Stimulated activated CD4-positive, alpha-beta T cell treated with anti-CD3 and anti-CD28 coated beads, TNF-alpha, amount 100 ng/mL, for 48 hours (primary cell): ENCODE measurements around the gene ANXA6.

Source experiments
- DNase-seq, 3 donors: peaks; one replicate each; pipeline ENCODE4 v3.0.0-alpha.2; 2020; ENCODE audit warnings: low read depth in 3 of 3

ANXA6 gene

DNA sequence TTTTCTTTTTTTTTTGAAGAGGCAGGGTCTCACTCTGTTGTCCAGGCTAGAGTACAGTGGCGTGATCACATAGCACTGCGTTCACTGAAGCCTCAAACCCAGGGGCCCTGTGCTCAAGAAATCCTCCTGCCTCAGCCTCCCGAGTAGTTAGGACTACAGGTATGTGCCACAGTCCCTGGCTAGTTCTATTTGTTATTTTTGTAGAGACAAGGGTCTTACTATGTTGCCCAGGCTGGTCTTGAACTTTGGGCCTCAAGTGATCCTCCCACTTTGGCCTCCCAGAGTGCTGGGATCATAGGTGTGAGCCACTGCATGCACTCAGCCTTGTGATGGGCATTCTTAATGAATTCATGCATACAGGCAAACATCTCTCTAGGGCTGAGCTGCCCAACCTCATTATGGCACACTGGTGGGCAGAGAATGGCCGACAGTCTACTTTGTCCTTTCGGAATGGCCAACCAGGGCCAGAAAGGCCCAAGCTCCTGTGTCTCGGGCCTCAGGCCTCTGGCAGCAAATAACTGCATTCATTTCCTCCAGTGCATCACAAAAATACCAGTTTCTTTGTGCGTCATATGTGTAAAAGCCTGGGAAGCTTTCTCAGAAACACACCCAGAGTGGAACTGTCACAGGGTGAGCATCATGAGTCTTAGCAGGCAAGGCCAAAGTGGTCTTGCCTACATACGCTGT is 27.2 kb downstream of the ANXA6 start:
- no peak for DNase-seq

DNA sequence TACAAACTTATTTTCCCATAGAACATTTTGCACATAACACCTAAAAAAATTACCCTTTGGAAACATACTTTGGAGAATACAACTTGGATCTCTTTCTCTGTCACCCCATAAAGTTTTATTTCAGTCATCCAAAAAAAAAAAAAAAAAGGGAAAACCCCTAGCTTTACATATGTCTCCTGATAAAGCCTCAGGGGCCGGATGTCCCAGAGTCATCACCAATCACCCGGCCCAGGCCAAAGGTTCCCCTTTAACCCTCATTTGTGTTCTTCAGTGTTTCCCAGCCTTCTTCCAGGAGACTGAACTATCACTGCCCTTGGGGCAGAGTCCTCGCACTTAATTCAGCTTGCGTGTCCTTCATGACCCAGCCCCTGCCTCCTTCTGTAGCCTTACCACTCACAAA is 28.8 kb downstream of the ANXA6 start:
- no peak for DNase-seq

DNA sequence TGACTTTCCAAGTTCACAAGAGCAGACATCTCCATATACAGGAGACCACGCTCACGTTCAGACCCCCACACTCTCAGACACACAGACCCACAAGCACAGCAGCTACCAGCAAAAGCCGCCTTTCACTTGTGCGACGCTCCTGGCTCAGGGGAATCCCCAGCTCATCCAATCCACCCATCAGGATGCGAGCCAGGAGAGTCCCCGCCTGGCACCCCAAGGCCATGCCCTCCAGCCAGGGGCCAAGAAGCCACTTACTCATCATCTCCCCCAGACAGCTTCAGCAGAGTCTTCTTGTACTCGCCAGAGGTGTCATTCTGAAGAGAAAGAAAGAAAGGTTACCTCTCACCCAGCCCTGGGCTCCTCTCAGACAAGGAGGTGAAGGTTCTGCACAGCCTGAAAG is 29.7 kb downstream of the ANXA6 start:
- no peak for DNase-seq

DNA sequence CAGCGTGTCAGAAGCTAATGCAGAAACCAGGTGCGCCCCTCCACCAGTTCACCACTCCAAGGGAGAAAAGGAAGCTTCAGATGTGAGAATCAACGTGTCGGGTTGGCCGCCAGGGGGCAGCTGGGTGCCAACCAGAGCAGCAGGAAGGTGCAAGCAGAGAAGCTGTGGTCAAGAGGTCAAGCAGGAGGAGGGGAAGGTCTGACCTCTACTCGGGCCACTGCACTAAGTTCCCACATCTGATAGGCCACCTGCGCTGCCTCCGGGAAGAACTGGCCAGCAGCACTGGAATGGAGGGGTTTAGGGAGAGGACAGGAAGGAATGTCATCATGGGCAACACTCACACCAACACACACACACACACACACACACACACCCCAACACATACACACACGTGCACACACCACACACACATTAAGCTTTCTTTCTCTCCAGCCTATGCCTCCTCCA is 31.4 kb downstream of the ANXA6 start:
- DNase-seq, result peak; percentile 43 to 57 (median 43)

DNA sequence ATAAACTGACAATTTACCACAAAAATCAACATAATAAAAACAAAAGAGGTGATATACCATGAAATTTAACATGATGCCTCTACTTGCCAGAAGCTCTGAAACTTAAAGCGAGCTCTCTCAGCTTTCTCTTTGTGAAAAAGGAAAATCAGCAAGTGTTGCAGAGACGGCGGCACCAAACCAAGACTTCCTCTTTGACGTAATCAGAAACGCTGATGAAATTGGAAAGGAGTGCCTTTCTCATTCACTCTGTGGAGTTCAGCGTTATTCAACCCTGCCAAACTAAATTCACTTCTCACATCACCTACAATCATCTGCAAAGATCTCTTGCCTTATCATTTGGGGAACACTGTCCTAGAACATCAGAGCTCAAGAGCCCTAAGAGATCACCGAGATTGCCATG is 32.2 kb downstream of the ANXA6 start:
- no peak for DNase-seq

DNA sequence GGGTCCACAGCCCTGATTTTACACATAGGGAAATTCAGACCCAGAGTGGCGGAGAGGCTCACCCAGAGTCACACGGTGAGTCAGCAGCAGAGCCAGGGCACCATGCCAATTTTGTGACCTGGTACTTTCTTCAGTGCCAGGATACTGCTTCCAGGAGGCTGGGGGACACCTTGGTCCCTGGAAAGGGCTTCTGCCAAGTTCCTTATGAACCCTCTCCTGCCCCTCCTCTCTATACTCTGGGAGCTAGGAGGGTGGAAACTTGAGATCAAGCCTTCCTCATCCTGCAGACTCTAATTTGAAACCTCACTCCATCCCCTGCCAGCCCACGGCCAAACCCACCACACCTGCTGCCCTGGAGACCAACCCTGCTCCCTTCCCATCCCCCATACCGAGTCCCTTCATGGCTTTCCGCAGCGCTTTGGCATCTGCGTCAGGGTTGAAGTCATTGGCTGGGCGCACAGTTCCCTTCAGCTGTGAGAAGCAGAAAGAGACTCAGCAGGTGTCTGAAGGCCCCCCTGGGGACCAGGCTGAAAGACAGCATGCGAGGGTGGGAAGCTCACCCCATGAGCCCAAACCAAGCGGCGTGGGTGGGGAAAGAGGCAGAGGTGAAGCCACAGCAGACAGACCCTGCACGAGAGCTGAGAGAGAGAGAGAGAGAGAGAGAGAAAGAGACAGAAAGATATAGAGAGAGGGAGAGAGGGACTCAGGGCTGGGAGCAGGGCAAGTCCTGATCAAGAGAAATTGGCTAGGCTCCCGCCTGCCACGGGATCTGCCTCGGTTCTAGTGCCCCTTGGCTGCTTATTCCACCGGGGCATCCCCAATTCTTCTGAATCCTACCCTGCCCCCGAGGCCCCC is 33.5 kb downstream of the ANXA6 start:
- no peak for DNase-seq

DNA sequence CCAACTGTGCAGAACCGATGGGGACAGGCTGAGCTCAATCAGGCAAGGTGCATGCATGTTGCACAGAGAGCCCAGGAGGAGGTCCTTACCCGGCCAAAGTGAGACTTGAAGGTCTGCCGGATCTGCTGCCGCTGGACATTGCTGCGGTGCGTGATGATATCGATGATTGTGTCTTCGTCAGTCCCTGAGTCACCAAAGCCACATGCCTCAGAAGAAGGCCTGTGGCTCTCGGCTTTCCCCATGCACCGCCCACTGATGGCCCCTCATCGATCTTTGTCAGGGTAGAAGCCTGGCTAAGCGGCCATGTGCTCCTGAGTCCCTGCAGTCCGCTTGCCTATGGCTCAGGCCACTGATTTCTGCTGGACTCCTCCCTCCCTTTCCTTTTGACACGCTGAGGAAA is 34.8 kb downstream of the ANXA6 start:
- no peak for DNase-seq

DNA sequence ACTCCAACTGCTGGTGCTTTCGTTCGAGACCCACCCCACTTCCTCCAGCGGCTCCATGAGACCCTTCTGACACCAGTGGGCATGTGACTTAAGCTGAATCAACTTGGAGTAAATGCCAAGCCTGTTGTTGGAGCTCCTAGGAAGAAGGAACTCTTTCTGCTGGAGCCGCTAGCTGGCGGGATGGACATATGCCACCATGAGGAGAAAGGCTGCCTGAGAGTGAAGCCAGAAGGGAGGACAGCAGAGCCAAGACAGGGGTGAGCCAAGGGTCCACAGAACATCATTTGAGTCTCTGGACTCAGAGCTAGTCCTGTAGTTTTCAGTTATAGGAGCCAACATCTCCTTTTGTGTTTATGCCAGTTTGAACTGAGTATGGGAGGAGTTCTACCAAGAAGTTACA is 35.9 kb downstream of the ANXA6 start:
- no peak for DNase-seq

DNA sequence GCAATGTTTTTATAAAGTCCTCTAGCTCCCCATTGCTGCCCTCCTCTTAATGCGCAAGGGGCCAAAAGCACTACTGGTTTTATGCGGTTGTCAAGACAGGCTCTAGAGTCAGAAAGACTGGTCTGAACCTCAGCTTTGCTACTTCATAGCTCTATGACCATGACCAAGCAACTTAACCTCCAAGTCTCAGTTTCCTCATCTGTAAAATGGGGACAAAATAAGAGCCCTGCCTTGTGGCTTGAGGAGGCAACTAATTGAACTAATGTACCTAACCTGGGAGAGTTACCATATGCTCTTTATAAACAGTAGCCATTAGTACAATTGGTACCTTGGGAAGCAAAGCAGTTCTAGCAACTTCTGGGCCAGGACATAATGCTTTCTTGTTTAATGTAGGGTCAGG is 36.5 kb downstream of the ANXA6 start:
- DNase-seq, result no peak

DNA sequence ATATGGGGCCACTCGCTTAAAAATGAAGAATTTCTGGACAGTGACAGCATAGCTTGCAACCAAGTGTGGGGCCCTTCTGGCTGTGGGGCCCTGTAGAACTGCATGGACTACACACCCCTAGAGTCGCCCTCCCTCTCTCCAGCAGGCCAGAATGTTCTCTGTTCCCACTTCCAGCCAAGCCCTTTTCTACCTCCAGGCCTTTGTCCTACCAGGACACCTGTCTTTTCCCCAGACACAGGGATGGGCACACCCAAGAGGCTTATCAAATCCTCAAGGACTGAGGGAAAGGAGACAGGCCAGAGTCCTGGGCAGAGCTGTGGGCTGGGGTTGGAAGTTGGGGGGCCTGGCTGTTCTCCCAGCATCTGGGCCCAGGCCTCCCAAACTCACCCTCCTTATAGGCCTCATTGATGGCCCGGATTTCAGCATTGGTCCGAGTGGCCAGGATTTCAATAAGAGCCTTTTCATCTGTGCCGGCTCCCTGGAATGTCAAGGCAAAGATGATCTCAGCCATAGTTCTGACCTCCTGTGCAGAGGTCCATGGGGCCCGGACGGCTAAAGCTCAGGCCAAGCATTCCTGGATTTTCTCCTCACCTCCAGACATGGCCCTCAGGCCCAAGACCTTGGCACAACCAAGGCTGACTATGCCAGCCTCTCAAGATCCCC is 38.5 kb downstream of the ANXA6 start:
- DNase-seq, result no peak

DNA sequence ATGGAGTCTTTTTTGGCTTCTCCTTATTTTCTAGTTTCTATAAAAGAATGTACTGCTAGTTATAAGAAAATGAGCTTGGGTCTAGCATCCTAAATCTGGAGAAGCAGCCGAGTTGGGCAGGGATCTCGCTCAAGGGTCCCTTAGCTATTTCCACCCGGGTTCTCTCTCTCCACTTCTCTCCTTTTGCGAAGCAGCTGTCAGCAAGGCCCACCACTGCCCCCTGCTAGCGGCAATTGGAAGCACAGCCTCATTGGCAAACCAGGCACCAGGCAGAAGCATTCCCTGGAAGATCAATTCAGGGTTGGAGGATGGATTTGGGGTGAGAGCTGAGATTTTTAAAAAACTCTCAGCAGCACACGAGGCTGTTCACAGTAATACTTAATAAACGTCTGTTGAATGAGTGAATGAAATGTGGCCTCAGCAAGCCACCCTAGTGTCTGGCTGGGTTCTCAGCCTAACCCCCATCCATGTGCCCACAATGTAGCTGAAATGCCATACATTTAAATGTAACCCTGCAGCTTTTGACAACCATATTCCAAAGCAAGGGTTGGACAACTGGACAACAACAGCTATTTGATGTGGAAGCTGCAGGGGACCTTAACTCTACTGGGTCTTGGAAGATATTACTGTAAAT is 42.2 kb downstream of the ANXA6 start:
- peak; percentile 33 to 73 (median 64) for DNase-seq

DNA sequence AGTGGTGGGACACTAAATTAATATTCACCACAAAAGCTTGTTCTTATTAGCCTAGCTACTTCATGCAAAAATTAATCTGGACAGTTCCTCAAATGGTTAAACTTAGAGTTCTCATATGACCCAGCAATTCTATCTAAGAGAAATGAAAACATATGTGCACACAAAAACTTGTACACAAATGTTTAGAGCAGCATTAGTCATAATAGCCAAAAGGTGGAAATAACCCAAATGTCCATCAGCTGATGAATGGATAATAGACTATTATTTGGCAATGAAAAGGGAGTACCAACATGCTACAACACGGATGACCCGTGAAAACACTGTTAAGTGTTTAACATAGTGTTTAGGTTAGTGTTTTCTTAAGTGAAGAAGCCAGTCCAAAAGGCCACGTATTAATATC is 43.9 kb downstream of the ANXA6 start:
- no peak for DNase-seq

DNA sequence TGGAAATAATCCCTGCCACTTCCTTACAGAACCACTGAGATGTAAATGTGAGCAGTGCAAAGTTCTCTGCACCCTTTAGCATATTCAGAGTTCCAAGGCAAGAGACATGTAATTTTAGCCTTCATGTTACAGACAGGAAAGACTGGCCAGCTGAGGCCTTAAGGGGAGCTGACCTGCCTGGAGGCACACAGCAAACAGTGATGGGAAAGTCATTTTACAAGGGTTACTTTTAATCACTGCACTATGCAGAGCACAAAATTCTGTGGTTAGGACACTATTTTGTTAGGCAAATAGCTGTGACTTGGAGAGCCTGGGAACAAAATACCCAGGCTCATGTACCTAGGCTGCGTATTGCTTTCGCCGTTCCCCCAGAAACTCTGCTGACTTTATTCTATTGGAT is 46.6 kb downstream of the ANXA6 start:
- DNase-seq, result no peak

DNA sequence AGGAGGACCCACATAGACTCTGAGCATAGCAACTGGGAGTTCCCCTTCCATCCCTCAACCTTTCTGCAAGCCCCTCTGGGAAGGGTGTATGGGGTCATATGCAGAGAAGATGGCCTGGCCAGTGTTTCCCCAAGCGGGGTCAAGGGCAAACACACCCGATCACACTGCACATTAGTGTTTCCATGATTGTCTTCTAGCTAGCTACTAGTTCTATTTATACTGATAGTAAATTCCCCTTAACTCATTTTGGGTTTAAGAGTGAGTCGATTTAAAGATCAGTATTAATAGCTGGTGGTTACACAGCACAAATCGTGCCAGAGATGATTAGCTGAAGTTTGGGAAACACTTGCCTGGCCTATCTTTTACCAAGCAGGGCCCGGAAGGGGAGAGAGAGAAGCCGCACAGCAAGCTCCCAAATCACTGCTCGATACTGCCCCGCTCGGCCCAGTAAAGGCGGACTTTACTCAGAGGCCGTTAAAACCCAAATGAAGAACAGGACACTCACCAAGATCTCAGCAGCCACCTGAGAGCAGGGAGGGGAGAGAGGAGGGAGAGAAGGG is 47.4 kb downstream of the ANXA6 start:
- no peak for DNase-seq

DNA sequence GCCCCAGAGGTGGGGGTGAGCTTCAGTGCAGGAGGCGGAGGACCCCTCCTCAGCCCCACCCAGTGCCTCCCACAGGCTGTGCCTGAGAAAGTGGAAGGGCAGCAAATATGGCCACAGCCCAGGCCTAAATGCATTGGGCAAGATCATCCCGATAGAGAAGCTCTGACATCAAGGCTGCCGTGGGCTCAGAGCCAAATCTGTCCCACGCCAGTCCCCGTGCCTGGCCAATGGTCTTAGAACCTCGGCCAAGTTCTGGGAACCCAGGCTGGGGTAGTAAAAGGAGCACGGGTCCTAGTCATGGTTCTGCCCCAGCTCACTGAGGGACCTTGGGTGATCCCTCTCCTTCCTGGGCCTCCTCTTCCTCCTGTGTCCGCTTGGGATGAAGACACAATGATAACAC is 49.0 kb downstream of the ANXA6 start:
- DNase-seq, result no peak

DNA sequence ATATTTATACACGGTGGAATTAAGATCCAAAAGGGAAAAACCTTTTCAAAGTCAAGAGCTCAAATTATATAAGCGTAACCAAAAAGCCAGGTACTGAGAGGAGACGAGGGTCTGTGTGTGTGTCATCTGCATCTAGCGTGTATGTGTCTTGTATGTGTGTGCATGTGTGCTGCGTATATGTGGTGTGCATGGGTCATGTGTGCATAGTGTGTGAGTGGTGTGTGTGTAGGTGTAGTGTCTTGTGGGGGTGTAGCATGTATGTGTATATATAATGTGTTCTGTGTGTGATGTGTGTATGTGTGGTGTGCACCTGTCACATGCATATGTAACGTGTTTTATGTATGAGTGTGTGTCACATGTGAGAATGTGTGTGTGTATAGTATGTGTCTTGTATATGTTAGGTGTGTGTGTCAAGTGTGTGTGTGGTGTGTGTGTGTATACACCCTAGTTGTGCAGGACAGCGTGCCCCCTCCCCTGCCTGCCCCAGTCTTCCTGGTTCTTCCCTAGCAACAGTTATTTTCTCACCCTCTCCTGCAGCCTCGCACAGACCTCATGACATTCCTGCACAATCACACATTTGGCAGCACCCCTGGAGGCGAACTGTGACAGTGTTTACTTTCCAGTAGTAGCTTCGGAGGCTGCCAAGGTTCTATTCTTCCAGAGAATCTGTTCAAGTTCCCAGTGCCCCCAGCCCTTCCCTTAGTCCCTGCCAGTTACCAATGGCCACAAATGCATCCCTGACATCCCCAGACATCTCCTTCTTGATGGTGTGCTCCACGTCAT is 49.6 kb downstream of the ANXA6 start:
- no peak for DNase-seq

DNA sequence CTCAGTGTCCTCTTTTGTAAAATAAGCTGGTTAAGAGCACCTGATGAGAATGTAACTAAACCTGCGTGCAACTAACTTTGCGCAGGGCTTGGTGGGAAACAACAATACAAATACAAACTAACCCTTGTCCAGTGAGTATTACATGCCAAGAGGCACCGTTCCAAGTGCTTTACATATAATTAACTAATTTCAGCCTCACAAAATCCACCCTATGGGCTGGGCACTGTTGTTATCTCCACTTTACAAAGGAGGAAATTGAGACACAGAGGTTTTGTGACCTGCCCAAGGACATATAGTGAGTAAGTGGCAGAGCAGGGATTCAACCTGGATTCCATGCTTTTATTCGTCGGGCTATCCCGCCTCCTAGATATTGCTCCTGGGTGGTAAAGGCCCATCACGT is 50.5 kb downstream of the ANXA6 start:
- no peak for DNase-seq

DNA sequence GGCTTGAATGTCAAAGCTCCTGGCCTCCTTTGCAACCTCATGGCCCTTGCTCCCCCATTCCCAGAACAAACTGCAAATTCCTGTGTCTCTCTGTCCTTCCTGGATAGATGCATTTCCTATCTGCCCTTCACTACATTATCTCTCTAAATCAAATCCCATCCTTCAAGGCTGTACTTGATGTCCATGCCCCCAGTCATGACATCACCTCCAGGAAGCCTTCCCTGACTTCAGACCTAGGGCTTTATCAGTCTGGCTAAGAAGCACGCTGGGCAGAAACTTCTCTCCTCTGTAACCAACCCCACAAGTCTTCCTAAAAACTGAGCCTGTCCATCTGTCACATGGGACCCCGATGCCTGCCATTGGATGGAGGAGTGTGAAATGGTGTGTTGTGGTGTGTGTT is 51.1 kb downstream of the ANXA6 start:
- no peak for DNase-seq

DNA sequence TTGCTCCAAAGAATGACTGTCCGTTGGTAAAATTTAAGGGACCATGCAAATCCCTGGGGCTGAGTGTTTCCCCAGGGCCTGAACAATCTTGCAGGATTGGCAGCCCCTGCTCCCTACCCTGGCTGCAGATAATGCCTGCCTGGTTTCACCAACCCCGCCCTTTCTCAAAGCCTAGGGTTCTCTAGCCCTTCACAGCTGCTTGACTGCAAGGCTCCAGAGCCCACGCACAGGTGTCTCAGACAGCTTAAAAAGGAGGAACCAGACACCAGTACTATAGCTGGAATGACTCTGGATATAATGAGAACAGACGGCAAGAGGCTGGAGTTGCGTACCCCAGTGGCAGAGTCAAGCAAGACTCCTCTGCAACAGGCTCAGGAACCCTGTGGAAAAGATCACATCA is 51.5 kb downstream of the ANXA6 start:
- DNase-seq, result no peak

DNA sequence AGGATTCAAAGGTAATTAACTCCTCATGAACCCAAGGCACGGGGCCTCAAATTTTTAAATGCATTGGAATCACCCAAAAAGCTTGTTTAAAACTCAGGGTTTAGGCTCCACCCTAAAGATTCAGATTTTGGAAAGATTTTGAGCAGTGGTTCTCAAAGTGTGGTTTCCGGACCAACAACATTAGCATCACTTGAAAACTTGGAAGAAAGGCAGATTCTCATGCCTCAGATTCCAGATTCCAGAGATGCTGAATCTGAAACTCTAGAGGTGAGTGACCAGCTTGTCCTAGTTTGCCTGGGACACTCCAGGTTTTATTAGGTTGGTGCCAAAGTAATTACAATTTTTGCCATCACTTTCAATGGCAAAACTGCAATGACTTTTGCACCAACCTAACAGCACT is 52.0 kb downstream of the ANXA6 start:
- no peak for DNase-seq

DNA sequence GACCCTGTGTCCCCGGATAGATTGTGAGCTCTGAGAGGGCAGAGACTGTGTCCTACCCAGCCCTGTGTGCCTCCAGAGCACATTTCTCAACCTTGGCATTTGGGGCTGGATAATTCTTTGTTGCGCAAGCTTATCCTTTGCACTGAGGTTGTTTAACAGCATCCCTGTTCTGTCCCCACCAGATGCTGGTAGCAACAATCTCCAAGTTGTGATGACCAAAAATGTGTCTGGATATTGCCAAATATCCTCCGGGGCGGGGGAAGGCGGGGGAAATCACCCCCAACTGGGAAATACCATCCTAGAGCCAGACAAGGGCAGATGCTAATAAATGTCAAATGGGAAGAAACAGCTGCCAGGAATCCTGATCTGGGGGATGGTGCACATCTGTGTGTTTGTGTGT is 52.8 kb downstream of the ANXA6 start:
- no peak for DNase-seq
